Hepatocyte (in vitro differentiated cells): ENCODE measurements around the gene SAPCD2. TPM values are rescaled to one million over a fixed set of nuclear protein-coding genes. Genes with fewer than 3 reads are reported as not detected.
A peak's percentile ranks its signal among the peaks of the same experiment; 100 is the strongest.

Experiments used
- DNase-seq: peaks from one replicate; pipeline ENCODE4 v3.0.0-alpha.2; 2016; ENCODE audit warnings: low spot score
- H2AFZ ChIP-seq: fragments of 200-600 bp; sonication (generic); 2 replicates; pipeline ENCODE4 v1.6.0; 2016; ENCODE audit warnings: antibody characterized with exemption, mild to moderate bottlenecking
- H3K27ac ChIP-seq: fragments of 200-600 bp; sonication (generic); 2 replicates; pipeline ENCODE4 v1.5.1; 2016; ENCODE audit warnings: mild to moderate bottlenecking
- H3K27me3 ChIP-seq: fragments of 200-600 bp; sonication (generic); 2 replicates; pipeline ENCODE4 v1.6.1; 2016
- H3K36me3 ChIP-seq: fragments of 200-600 bp; sonication (generic); replicated peaks from 2 replicates; pipeline ENCODE4 v1.5.1; 2016; ENCODE audit warnings: low read depth; ENCODE audit not compliant: insufficient read depth
- H3K4me1 ChIP-seq: fragments of 200-600 bp; sonication (generic); 2 replicates; pipeline ENCODE4 v1.5.1; 2016; ENCODE audit warnings: mild to moderate bottlenecking, moderate library complexity; ENCODE audit not compliant: insufficient read depth
- H3K4me2 ChIP-seq: fragments of 200-600 bp; sonication (generic); 2 replicates; pipeline ENCODE4 v1.6.0; 2016
- H3K4me3 ChIP-seq: fragments of 200-600 bp; sonication (generic); 2 replicates; pipeline ENCODE4 v1.5.1; 2016; ENCODE audit warnings: mild to moderate bottlenecking
- H3K79me2 ChIP-seq: fragments of 200-600 bp; sonication (generic); 2 replicates; pipeline ENCODE4 v1.6.0; 2017; ENCODE audit warnings: mild to moderate bottlenecking
- H3K9me2 ChIP-seq: fragments of 200-600 bp; sonication (generic); replicated peaks from 2 replicates; pipeline ENCODE4 v1.6.0; 2017; ENCODE audit warnings: mild to moderate bottlenecking; ENCODE audit not compliant: insufficient read depth
- H3K9me3 ChIP-seq: fragments of 200-600 bp; sonication (generic); 2 replicates; pipeline ENCODE4 v1.5.1; 2016; ENCODE audit warnings: low read depth, mild to moderate bottlenecking
- H4K20me1 ChIP-seq: fragments of 200-600 bp; sonication (generic); 2 replicates; pipeline ENCODE4 v1.6.0; 2016; ENCODE audit warnings: mild to moderate bottlenecking; ENCODE audit not compliant: insufficient read depth, poor library complexity, severe bottlenecking
- CTCF ChIP-seq: fragments of 200-600 bp; sonication (generic); IDR thresholded peaks from 2 replicates; pipeline ENCODE4 v1.5.1; 2016; ENCODE audit warnings: antibody characterized with exemption, mild to moderate bottlenecking; ENCODE audit not compliant: poor library complexity
- EZH2 ChIP-seq: fragments of 200-600 bp; sonication (generic); IDR thresholded peaks from 2 replicates; pipeline ENCODE4 v1.6.1; 2016; ENCODE audit warnings: antibody characterized with exemption, mild to moderate bottlenecking, borderline replicate concordance
- EZH2phosphoT487 ChIP-seq: fragments of 200-600 bp; sonication (generic); IDR thresholded peaks from one replicate; pipeline ENCODE4 v1.6.1; 2018; ENCODE audit warnings: antibody characterized with exemption, mild to moderate bottlenecking, low read depth, moderate library complexity; ENCODE audit not compliant: unreplicated experiment, severe bottlenecking
- WGBS: methylation state at CpG from one replicate; pipeline ENCODE4 v1.1.6; 2016; ENCODE audit warnings: low lambda C conversion rate; ENCODE audit errors: missing lambda C conversion rate; 5-methylcytosine and 5-hydroxymethylcytosine counted together
- polyA plus RNA-seq: library from polyadenylated mRNA; unstranded; fragments of >200 nt; fragmentation: Nextera tagmentation; extraction: Ambion mirVana; gene quantifications from 2 replicates; pipeline ENCODE4 v1.2.1, GENCODE V29; 2016
- total RNA-seq: library from RNA; depleted of rRNA; stranded (reverse); fragments of >200 nt; gene quantifications from 2 replicates; pipeline ENCODE4 v1.2.3, GENCODE V29; 2014

SAPCD2 gene
- total and polyA plus RNA-seq, 2 experiments from 2014 or later, result 4.8 to 7.5 TPM

GRCh38 chr9:137078701-137079400 is 8.5 kb upstream of the SAPCD2 start:
- H4K20me1 ChIP-seq, result peaks cover 11% of the 10 kb centered on the region
- 45% methylated on average over 36 of the region's 51 CpGs for WGBS
- TF ChIP-seq EZH2 (no peak), CTCF (no peak), EZH2phosphoT487 (no peak)
- H3K27ac ChIP-seq, result no peak overlapping the region
- H3K4me2 ChIP-seq, result peak overlapping the region; percentile 96
- peaks cover 14% of the 10 kb centered on the region for H3K27me3 ChIP-seq
- peaks cover 14% of the 10 kb centered on the region for H3K79me2 ChIP-seq
- H3K36me3 ChIP-seq, result no peaks in the 10 kb centered on the region
- H3K9me2 ChIP-seq, result no peaks in the 10 kb centered on the region
- H3K4me1 ChIP-seq, result peaks cover 20% of the 10 kb centered on the region
- no peak overlapping the region for H3K4me3 ChIP-seq
- no peak for DNase-seq
- no peaks in the 10 kb centered on the region for H3K9me3 ChIP-seq
- H2AFZ ChIP-seq, result no peak overlapping the region

DNA sequence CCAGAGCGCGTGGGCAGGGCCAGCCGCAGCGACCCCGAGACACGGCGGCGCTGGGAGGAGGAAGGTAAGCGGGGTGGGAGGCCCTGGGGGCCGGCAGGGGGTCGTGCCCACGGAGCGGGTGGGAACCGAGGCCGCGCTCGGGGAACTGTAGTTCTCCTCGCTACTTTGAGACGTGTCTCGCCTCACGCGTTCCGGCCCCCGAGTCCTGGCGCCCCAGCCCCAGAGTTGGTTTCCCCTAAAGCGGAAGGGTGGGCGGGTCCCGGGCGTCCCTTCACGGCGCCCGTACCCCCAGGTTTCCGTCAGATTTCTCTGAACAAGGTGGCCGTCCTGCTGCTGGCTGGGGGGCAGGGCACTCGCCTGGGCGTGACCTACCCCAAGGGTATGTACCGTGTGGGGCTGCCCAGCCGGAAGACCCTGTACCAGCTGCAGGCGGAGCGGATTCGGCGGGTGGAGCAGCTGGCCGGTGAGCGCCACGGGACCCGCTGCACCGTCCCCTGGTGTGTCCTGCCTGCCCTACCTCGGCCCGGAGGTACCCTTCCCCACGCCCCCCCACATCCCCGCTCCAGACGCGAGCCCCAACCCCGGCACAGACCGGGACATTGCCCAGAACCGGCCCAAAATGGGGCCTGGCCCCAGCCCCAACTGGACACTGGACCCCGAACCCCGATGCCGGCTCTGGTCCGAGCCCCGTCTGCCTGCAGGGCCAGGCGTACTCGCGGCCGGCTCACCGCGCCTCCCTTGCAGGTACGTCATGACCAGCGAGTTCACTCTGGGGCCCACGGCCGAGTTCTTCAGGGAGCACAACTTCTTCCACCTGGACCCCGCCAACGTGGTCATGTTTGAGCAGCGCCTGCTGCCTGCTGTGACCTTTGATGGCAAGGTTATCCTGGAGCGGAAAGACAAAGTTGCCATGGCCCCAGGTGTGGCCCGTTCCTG is 7.7 kb upstream of the SAPCD2 start:
- H3K79me2 ChIP-seq, result peaks cover 14% of the 10 kb centered on the region
- H3K4me1 ChIP-seq, result peaks cover 16% of the 10 kb centered on the region
- no peaks in the 10 kb centered on the region for H3K36me3 ChIP-seq
- H3K9me2 ChIP-seq, result no peaks in the 10 kb centered on the region
- TF ChIP-seq CTCF, result no peak
- TF ChIP-seq EZH2, result peak; percentile 47
- peak overlapping the region; percentile 58 for H3K4me3 ChIP-seq
- peaks cover 14% of the 10 kb centered on the region for H3K27me3 ChIP-seq
- peak overlapping the region; percentile 45 for H2AFZ ChIP-seq
- H3K27ac ChIP-seq, result no peak overlapping the region
- H3K4me2 ChIP-seq, result peak overlapping the region; percentile 96
- no peak for DNase-seq
- peaks cover 11% of the 10 kb centered on the region for H4K20me1 ChIP-seq
- no peaks in the 10 kb centered on the region for H3K9me3 ChIP-seq
- WGBS, result 13% methylated on average over 30 of the region's 76 CpGs

DNA sequence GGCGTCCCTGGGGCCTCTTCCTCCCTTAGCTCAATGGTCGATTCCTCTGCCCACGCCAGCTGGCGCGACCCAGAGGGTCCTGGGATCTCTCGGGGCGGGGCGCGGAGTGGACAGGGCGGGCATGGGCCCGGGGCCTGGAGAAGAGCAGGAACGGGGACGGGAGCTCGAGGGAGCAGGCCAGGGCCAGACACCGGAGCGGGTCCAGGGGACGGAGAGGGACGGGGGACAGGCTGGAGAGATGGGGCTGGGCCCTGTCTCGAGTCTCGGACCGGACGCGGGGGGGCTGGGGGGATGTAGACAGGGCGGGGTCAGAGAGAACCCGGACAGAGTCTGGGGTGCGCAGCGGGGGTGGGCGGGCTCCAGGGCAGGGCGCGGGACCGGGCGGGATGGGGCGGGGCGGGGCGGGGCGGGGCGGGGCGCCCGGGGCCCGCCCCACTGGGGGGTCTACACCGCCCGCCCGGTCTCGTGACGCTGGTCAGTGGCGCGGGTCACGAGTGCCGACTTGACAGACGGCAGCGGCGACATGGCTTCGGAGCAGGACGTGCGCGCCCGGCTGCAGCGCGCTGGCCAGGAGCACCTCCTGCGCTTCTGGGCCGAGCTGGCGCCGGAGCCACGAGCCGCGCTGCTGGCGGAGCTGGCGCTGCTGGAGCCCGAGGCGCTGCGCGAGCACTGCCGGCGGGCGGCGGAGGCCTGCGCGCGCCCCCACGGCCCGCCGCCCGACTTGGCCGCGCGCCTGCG is 6.8 kb upstream of the SAPCD2 start, which contains the start of gene UAP1L1:
Gene UAP1L1 (plus strand): TSS at position 508 of the 738 bp plus-strand sequence. CDS start 16 bp downstream, at position 524.
- Histone ChIP-seq H3K27ac (no peak within 1 kb of the TSS), H2AFZ (peak within 1 kb of the TSS; percentile 45), H3K4me1 (peaks cover 16% of the 10 kb centered on the region), H3K79me2 (peaks cover 14% of the 10 kb centered on the region), H3K4me3 (peak within 1 kb of the TSS; percentile 58), H3K27me3 (peaks cover 14% of the 10 kb centered on the region), H3K9me3 (no peaks in the 10 kb centered on the region), H3K4me2 (peak within 1 kb of the TSS; percentile 96), H4K20me1 (peaks cover 11% of the 10 kb centered on the region), H3K9me2 (no peaks in the 10 kb centered on the region), H3K36me3 (no peaks in the 10 kb centered on the region)
- peak; percentile 76 for DNase-seq
- 5% methylated on average over 37 of the region's 87 CpGs for WGBS
- TF ChIP-seq EZH2phosphoT487, result no peak
- TF ChIP-seq EZH2, result no peak
- TF ChIP-seq CTCF, result no peak
